Right lobe of liver (tissue), 6 donors: ENCODE results near the gene ZNF597. TPM values are rescaled to one million over a fixed set of nuclear protein-coding genes. Genes with fewer than 3 reads are reported as not detected.

Experiments used
- ATAC-seq, 4 donors: fragments of 200-7000 bp; cut with Tn5 transposase; one replicate each; pipeline ENCODE4 v1.9.1; 2020; ENCODE audit warnings: mild to moderate bottlenecking in 4 of 4, moderate library complexity in 4 of 4
- DNase-seq, 3 donors: peaks; one replicate each; pipeline ENCODE4 v3.0.0-alpha.2; 2020
- H3K27ac ChIP-seq, 3 donors: fragments of 200-600 bp; one replicate each; pipeline ENCODE4 v1.8.0; 2022
- H3K27me3 ChIP-seq, 2 donors: fragments of 200-600 bp; one replicate each; pipeline ENCODE4 v1.8.0; 2022
- H3K36me3 ChIP-seq, 4 donors: fragments of 200-600 bp; sonication (generic) in 1 of 4; one replicate each; pipeline versions ENCODE4 v1.5.1 to v1.8.0; 2017 to 2022; ENCODE audit warnings: control low read depth in 1 of 4
- H3K4me1 ChIP-seq, 4 donors: fragments of 200-600 bp; sonication (generic) in 1 of 4; one replicate each; pipeline versions ENCODE4 v1.5.1 to v1.8.0; 2017 to 2022; ENCODE audit warnings: control low read depth in 1 of 4
- H3K4me3 ChIP-seq, 3 donors: fragments of 200-600 bp; one replicate each; pipeline ENCODE4 v1.8.0; 2022
- H3K9me3 ChIP-seq, 4 donors: fragments of 200-600 bp; sonication (generic) in 1 of 4; one replicate each; pipeline versions ENCODE4 v1.5.1 to v1.8.0; 2017 to 2022; ENCODE audit warnings: control low read depth in 1 of 4
- CTCF ChIP-seq, 4 donors: fragments of 200-600 bp in 3 of 4; fragments of 450-650 bp in 1 of 4; IDR thresholded peaks; one replicate each; pipeline versions ENCODE4 v1.5.1 to v1.8.0; 2016 to 2022; ENCODE audit warnings: antibody characterized with exemption in 4 of 4, mild to moderate bottlenecking in 2 of 4
- POLR2A ChIP-seq: fragments of 450-650 bp; IDR thresholded peaks from one replicate; pipeline ENCODE4 v1.6.1; 2017; ENCODE audit warnings: antibody characterized with exemption, mild to moderate bottlenecking
- WGBS: methylation state at CpG from one replicate; pipeline ENCODE4 v1.1.6; 2018; ENCODE audit warnings: low coverage, low lambda C conversion rate; ENCODE audit not compliant: insufficient coverage; ENCODE audit errors: missing lambda C conversion rate; 5-methylcytosine and 5-hydroxymethylcytosine counted together
- intact Hi-C, 2 donors: fragments of 100-400 bp; cut with DNase I; formaldehyde crosslinking; loops; one replicate each; pipeline versions ENCODE4 v1.11.2 to v1.14.1; 2022
- total RNA-seq, 6 experiments: library from RNA; depleted of rRNA in 2 of 6; stranded (reverse); fragments of >200 nt in 2 of 6; fragmentation: NEBNext Ultra II Directional in 3 of 6; extraction: Animal tissue kit (Norgen Biotek cat#: 25700) in 3 of 6; gene quantifications; one replicate each; pipeline versions ENCODE4 v1.1.0 to v1.2.4, GENCODE V29; 2016 to 2023
- donor health status: DM: no; HTN: yes; CAD: no.
- donor health status: DM: no; HTN: no; CAD: no.
- donor health status: DM: no; HTN: no; CAD: no.
- donor health status: DM: no; HTN: yes; CAD: no.
- donor health status: DM: no; HTN: yes; CAD: no.

ZNF597 gene
- total RNA-seq, 6 experiments from 2014 or later = 0.86 to 1.7 (median 1.1) TPM

GRCh38 chr16:3454093-3454492, 10.8 kb upstream of the ZNF597 start:
- TF ChIP-seq CTCF (IDR thresholded peaks at IDR 0.05) = no peak
- TF ChIP-seq POLR2A = no peak
- Histone ChIP-seq H3K4me1 (peaks cover 0 to 9% (median 2%) of the 10 kb centered on the region in 4 donors), H3K36me3 (no peaks in the 10 kb centered on the region), H3K4me3 (no peak overlapping the region), H3K27ac (no peak overlapping the region), H3K9me3 (no peaks in the 10 kb centered on the region), H3K27me3 (no peaks in the 10 kb centered on the region)
- ATAC-seq (no peak), DNase-seq (no peak)
- WGBS = 86% methylated on average over 4 of the region's 5 CpGs
- intact Hi-C loops = no loop called here

GRCh38 chr16:3444032-3444388, 706 bp upstream of the ZNF597 start:
- intact Hi-C loops = no loop called here
- DNase-seq = no peak
- H3K36me3 ChIP-seq = peaks cover 0 to 3% (median 0%) of the 10 kb centered on the region in 4 donors
- TF ChIP-seq CTCF (IDR thresholded peaks at IDR 0.05) = peak in 1 of 4 donors; percentile 2
- peak; percentile 41 for TF ChIP-seq POLR2A
- peak overlapping the region in 1 of 3 donors; percentile 53 for H3K27ac ChIP-seq
- 80% methylated on average over 1 of the region's 10 CpGs for WGBS
- no peaks in the 10 kb centered on the region for H3K9me3 ChIP-seq
- H3K4me1 ChIP-seq = peaks cover 0 to 5% (median 0%) of the 10 kb centered on the region in 4 donors
- peak overlapping the region; percentile 51 to 76 (median 61) for H3K4me3 ChIP-seq
- ATAC-seq = peak; percentile 72 to 83 (median 76)
- no peaks in the 10 kb centered on the region for H3K27me3 ChIP-seq

- H3K4me3 ChIP-seq = no peak overlapping the region
- intact Hi-C loops = no loop called here
- H3K9me3 ChIP-seq = no peaks in the 10 kb centered on the region
- WGBS = 66% methylated on average over 4 of the region's 4 CpGs
- no peak for ATAC-seq
- peaks cover 0 to 5% (median under 1%) of the 10 kb centered on the region in 4 donors for H3K36me3 ChIP-seq
- H3K27me3 ChIP-seq = no peaks in the 10 kb centered on the region
- H3K4me1 ChIP-seq = peaks cover 0 to 5% (median 0%) of the 10 kb centered on the region in 4 donors
- no peak for TF ChIP-seq POLR2A
- no peak for TF ChIP-seq CTCF (IDR thresholded peaks at IDR 0.05)
- DNase-seq = no peak
- no peak overlapping the region for H3K27ac ChIP-seq
Measured at GRCh38 chr16:3439637-3440036, 3.7 kb downstream of the ZNF597 start.

GRCh38 chr16:3434373-3434772, 8.9 kb downstream of the ZNF597 start:
- TF ChIP-seq POLR2A (no peak), CTCF (IDR thresholded peaks at IDR 0.05) (no peak)
- no peak for DNase-seq

GRCh38 chr16:3431779-3432219, 11.5 kb downstream of the ZNF597 start:
- intact Hi-C loops = no loop called here
- DNase-seq (peak; percentile 34 to 79 (median 58)), ATAC-seq (peak in 3 of 4 donors; percentile 42 to 81 (median 79))
- H3K36me3 ChIP-seq = peaks cover 0 to 5% (median 2%) of the 10 kb centered on the region in 4 donors
- WGBS = 48% methylated on average over 12 of the region's 26 CpGs
- H3K4me3 ChIP-seq = peak overlapping the region in 2 of 3 donors; percentile 0 to 27
- H3K27ac ChIP-seq = no peak overlapping the region
- H3K9me3 ChIP-seq = no peaks in the 10 kb centered on the region
- TF ChIP-seq POLR2A (no peak), CTCF (IDR thresholded peaks at IDR 0.05) (no peak)
- no peaks in the 10 kb centered on the region for H3K4me1 ChIP-seq
- H3K27me3 ChIP-seq = no peaks in the 10 kb centered on the region

More at GRCh38 chr16:3434373-3434772, 8.9 kb downstream of the ZNF597 start:
- Histone ChIP-seq H3K27ac (no peak overlapping the region), H3K4me3 (no peak overlapping the region), H3K36me3 (peaks cover 0 to 5% (median 2%) of the 10 kb centered on the region in 4 donors), H3K9me3 (no peaks in the 10 kb centered on the region), H3K27me3 (no peaks in the 10 kb centered on the region), H3K4me1 (no peaks in the 10 kb centered on the region)
- ATAC-seq = no peak
- intact Hi-C loops = no loop called here
